Islet precursor cell (in vitro differentiated cells): ENCODE measurements around the gene DNAL4.
A peak's percentile ranks its signal among the peaks of the same experiment; 100 is the strongest.
"Not testable (repeated sequence)": the region's sequence is repeated elsewhere in the genome, so short reads cannot be mapped to it uniquely, and the experiment has no call there.

ENCODE experiments used
- DNase-seq: peaks from one replicate; pipeline ENCODE4 v3.0.0-alpha.2; 2018

DNAL4 gene

DNA sequence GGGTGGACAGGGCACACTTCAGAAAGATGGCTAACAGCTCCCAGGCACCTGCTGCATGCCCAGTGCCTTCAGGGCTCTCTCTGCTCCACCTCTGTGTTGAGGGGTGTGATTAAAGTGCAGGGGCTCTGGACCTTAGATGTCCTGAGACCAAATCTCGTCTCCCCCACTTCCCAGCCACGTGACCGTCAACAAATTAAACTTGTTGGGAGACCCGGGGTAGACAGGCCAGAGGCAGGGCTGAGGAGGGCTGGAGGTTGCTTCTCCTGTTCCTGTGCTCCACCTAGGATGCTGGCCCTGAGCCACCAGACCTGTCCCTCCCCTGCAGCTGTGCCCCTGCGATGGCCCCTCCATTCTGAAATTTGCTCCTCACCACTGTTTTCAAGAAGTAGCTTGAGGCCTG is 32.9 kb upstream of the DNAL4 start:
- no peak for DNase-seq

DNA sequence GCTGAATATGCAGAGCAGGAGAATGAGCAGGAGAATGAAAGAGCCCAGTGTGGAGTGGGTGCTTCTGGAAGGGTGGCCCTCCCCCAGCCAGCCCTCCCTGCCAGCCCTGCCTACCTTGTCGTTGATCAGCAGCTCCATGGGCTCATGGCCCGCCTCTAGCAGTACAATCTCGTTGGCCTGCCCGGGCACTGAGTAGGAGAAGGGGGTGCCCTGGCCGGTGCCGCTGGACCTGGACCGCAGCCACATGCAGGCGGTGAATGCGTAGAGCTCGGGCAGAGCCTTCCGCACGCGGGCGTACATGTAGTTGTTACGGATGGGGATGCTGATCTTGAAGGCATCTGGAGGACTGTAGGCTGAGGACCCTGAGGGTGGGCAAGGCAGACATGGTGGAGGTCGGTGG is 32.4 kb upstream of the DNAL4 start:
- no peak for DNase-seq

DNA sequence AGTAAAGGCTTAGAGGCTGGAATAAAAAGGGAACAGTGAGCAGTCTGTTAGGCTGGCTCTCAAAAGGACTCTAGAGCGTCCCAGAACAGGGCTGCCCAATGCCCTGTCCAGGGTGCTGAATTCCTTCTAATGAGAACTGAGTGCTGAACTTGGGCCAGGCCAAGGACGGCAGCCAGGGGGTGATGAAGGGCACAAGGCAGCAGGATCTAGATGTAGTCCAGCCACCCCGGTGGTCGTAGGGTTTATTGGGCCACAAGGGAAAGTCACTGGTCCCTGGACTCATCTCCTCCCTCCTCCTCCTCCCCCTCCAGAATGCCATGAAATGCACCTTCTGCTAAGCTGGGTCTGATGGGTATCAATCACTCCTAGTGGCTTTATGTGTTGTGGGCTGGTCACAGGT is 30.6 kb upstream of the DNAL4 start:
- DNase-seq = peak; percentile 92

DNA sequence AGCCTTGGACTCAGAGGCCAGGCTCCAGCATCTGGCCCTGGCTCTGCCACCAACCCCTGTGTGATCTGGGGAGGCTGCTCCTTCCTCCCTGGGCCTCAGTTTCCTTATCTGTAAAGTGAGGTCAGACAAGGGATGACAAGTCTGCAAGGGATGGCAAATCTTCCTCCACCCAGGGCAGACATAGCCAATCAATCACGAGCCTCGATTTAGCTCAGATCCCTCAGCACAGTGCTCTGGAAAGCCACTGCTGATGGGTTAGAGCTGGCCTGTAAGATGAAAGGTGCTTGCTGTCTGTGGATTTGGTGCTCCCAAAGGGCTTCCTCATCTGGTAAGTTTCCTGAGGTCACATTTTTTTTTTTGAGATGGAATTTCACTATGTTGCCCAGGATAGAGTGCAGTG is 29.7 kb upstream of the DNAL4 start:
- DNase-seq = no peak

DNA sequence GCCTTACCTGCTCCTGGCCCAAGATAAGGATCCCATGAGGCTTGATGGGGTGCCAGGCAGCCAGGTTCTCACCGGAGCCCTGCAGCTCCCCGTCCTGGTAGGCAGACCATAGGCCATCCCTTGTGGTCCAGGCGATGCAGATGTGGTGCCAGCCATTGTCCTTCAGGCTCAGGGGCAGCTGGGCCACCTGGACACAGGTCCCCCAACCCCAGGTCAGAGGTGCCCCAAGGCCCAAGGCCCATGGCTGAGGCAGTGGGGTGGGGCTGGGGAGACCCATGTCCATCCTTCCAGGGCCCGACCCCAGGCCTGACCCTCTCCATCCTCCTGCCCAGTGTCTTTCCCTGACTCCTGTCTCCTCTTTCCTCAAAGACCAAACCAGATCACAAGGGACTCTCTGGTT is 29.1 kb upstream of the DNAL4 start:
- no peak for DNase-seq

DNA sequence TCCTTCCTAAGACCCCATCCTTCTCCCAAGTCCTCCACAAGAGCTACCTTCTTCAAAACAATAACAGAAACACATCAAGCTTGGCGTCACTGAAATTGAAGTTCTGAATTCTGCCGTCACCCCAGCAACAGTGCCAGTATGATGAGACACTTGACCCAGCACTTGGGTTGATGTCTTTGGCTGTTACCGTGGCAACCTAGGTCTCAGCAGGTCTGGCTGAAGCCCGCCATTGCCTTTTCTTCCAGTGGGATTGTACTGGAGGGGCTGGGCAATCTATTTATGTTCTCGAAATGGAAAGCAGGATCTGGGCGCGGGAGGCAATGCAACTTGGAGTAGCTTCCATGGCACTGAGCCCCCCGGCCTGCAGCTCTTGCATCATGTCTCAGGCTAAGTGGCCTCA is 26.1 kb upstream of the DNAL4 start:
- no peak for DNase-seq

DNA sequence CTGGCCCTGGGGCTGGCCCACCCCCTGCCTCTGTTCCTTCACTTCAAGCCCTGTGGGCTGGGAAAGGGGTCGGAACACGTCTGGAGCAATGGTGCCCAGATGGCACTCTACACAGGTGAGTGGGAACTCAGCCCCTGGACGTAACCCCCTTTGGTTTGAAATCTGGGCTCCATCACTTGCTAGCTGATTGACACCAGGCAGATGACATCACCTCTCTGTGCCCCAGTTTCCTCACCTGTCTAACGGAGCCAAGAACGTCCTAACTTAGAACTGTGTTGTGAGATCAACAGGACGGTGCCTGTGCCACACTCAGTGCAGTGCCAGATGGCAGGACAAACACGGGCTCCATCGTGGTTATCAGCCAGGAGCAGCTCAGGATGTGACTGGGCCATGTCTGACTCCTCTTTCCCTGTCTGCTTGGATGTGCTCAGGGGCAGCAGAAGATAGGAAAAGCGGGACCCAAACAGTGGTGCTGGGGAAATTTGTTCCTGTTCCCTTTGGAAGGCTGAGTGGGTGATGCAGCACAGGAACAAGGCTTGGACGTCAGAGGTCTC is 25.5 kb upstream of the DNAL4 start:
- no peak for DNase-seq

DNA sequence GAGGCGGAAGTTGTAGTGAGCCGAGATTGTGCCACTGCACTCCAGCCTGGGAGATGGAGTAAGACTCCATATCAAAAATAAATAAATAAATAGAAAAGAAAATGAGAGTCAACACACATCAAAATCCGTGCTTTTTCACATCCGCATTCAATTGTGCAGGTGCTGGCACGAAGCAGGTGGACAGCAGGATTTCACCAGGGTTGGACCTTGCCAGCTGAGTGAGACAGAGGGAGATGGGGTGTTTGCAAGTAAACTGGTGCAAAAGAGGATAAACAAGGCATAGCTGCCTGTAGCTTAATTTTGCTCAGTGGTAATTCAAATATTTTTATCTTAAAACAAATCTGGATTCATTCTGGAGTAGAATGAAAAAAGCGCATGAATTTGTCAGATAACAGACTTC is 23.3 kb upstream of the DNAL4 start:
- no peak for DNase-seq

DNA sequence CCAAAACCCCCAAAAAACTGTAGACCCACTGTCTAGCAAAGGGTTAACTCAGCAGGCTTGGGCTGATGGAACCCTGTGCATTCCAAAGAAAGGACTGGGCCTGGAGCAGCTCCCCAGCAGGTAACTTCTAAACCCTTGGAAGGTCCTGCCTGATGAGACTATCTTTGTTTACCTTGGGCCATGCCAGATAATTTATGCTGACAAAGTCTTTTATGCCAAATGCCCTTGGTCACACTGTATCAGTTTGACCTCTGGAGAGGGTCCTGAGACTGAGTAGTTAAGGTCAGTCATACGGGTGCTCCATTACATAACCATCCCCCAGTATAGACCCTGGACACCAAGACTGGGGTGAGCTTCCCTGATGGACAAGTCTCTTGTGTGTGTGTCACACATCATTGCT is 21.9 kb upstream of the DNAL4 start:
- DNase-seq = no peak

DNA sequence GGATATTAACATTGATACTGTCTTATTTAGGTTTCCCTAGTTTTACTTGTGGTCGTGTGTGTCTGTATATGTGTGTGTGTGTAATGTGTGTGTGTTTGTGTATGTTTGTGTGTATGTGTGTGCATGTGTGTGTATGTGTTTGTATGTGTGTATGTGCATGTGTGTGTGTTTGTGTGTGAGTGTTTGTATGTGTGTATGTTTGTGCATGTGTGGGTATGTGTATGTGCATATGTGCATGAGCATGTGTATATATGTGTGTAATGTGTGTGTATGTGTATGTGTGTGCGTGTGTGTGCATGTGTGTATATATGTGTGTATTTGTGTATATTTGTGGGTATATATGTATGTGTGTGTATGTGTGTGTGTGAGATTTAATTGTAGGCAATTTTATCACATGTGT is 17.3 kb upstream of the DNAL4 start:
- no peak for DNase-seq

DNA sequence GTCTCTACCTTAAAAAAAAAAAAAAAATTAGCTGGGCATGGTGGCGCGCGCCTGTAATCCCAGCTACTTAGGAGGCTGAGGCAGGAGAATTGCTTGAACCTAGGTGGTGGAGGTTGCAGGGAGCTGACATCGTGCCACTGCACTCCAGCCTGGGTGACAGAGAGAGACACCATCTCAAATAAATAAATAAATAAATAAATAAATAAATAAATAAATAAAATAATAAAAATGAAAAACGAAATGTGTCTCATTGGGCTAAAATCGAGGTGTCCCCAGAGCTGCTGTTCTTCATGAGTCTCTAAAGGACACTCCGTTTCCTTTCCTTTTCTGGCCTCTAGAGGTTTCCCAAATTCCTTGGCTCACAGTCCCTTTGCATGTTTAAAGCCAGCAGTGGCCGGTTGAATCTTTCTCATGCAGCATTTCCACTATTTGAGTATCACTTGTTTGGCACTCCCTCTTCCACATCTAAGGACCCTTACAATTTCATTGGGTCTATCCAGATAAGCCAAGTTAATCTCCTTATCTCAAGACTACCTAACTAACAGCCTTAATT is 11.2 kb upstream of the DNAL4 start:
- not testable (repeated sequence) for DNase-seq

DNA sequence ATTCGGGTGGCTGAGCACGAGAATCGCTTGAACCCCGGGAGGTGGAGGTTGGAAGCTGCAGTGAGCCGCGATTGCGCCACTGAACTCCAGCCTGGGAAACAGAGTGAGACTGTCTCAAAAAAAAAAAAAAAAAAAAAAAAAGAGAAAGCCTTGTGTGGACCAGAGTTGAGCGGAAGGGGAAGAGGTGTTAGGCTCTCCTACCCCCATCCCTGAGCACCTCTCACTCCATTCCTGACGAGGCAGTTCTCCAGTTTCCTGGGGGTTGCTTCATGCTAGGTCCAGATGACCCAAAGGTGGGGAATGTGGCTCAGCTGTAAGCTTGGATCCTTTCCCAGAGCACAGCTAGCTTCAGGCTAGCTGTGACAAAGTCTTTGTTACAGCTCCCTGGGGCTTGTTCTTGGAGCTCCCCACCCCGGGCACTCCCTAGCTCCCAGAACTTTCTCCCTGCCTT is 8.8 kb upstream of the DNAL4 start:
- DNase-seq = no peak

DNA sequence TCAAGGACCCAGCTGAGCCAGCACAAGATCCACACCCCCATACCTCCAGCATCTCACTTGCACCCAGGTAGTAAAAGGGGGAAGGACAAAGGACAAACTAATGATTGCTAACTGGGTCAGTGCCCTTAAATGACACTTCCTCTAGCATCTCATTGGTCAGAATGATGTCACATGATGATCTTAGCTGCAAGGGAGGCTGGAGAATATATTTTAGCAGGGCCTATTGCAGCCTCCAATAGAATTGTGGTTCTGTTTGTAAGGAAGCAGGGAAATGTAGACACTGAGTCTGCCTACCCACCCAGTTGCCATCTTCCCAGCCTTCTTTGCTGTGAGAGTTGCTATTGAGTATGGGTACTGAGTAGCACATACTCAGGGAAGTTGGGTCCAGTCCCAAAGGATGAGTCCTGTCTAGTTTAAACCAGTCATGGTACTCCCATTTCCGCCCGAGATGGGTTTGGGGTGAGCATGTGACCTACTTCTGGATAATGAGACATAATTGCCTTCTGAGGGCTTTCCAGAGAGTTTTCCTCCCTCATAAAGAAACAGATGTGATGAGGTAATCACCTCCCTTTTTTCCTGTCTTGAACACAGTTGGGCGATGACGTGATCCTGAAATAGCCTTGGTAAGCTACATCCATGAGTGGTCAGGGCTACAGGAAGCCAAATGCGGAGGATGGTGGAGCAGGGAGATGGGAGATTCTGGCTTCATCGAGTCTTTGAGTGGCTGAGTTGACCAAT is 5.5 kb upstream of the DNAL4 start:
- no peak for DNase-seq

DNA sequence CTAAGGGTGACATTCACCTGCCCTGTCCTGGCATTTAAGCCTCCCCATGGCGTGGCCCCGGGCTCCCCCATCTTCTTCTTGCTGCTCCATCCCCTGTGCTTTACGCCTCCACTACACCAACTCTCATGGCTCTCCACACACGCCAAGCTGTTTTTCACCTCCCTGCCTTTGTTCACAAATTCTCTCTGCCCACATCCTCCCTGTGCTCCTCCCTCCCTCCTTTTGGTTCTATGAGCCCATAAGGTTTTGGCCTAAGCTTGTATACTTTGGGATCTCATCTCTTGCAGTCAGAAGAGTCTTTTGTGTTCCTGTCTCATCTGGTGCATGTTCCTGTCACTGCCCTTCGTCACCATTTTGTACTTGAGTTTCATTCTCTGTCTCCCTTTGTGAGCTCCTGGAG is 4.6 kb upstream of the DNAL4 start:
- DNase-seq = no peak

DNA sequence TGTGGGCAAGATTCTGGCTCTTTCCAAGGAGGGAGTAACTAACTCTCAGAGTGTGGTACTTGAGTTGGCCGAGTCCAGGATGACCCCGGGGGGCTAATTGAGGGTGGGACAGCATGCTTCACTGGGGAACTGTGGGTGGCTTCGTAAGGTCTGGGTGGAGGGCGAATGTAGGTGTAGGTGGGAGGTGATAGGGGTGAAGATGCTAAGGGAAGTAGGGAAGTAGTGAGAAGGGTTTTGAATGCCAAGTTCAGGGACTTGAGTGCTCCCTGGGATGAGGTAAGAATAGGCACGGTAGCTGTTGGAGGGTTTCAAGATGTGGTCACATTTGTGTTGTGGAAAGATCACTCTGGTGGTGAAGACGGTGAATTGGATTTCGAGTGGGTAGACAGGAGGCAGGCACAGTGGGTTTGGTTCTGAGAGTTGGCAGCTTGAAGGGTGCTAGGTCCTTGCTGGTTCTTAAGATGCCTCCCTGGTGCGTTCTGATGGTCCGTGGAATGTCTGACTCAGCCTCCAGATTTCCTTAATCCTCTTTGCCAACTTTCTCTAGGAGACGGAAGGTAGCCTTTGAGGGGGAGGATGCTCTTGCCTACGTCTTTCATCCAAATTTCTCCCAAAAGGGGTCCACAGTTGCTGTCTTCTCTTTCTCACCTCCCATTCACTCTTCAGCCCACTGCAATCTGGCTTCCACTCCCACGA is 2.5 kb upstream of the DNAL4 start:
- no peak for DNase-seq

DNA sequence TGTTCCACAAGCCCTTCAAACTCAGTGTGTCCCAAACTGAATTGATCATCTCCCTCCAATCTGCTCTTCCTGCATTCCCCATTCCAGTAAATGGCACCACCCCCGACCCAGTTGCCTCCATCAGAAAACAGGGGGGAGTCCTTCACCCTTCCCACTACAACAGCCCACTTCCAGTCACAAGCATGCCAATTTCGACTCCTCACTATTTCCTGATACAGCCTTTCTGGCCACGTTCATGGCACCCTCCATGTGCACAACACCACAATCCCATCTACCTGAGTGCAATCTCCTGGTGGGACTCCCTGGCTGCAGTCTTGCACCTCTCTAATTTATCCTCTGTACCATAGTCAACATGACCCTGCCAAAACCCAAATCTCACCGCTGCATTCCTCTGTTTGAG is 1.6 kb upstream of the DNAL4 start:
- no peak for DNase-seq

DNA sequence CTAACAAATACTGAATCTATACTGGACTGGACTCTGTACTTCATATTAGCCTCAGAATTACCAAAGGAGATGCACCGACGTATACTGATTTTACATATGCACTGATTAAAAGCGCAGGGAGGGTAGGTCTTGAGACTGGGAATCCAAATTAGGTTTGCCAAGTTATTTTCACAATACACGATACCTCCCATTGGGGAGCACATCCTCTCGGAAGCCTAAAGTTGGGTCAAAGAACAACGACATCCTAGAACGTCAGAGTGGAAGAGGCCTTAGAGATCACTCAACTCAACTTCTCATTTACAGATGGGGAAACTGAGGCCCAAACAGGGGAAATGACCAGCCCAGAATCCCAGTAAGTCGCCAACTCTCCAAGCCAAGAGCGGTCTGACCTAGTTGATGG is 626 bp downstream of the DNAL4 start:
- no peak for DNase-seq

DNA sequence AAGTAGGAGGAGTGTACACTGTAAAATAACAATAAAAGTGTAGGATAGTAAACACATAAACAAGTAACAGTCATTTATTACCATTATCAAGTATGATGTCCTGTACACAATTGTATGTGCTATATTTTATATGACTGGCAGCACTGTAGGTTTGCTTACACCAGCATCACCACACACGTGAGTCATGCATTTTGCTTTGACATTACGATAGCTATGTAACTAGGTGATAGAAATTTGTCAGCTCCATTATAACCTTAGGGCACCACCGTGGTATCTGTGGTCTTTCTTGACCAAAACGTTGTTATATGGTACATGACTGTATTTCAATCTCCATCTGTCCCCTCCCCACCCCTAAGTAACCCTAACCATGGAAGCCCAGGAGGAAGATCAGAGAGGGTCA is 1.1 kb downstream of the DNAL4 start:
- no peak for DNase-seq

DNA sequence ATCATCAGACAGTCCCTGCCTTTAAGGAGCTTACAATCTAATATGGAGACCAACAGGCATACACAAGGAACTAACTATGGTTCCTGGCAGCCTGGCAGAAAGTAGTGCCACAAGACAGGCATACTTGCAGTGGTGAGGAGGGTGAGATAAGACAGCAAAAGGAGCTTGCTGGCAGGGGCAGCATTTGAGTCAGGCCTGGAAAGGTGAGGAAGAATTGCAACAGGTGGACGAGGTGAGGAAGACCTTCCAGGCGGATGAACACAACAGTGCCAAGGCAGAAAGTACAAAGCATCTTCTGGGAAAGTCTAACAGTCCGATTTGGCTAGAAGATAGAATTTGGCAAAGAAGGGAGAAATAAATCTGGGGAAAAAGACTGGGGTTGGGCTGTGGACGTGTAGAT is 4.3 kb downstream of the DNAL4 start:
- DNase-seq = no peak

DNA sequence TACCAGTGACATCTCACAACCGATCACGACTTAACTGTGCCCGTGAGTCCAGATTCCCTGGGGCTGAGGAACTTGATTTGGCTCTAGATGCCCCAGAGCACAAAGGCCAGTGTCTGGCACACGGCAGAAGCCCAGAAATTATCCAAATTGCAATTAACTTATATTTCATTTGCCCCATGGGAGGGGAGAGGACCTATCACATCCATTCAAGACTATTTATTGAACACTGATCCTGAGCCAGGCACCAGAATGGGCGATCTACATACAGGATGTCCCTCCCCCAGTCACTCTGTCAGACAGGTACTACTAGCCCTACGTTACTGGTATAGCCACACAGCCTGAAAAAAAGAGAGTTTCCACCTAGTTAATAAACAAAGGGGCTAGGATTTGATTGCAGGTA is 5.1 kb downstream of the DNAL4 start:
- no peak for DNase-seq

DNA sequence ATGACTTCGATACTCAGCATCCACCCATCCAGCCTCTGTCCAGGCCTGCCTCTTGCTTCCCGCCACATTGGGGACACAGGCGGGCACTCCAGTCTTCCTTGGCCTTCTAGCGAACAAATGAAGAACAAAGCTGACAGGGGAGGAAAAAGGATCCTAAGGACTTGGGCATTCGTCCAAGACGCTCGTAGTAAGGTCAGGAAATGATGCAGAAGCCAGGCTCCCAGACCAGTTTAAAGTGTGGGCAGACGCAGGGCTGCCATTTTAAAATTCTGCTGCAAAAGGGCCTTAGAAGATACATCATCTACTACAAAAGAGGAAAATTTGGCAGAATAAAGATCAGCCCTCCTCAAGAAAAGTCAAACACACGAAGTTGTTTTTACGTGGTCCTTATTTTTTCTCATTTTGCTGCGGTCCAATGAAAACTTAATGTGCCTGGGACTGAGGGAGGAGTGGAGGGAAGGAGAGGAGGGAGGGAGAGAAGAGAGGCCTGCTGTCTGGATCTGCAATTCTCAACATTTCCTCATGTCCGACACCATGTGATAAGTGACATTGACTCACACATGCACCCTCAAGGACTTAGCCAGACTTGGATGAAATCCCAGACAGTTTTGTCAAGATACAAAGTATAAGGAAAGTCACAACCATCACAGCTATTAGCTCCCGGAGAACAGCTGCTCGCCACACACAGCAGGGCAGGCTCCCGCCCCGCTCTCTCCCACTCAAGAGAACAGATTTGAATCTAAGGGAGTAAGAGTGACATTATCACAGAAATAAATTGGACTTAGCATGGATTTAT is 5.7 kb downstream of the DNAL4 start:
- DNase-seq = no peak

DNA sequence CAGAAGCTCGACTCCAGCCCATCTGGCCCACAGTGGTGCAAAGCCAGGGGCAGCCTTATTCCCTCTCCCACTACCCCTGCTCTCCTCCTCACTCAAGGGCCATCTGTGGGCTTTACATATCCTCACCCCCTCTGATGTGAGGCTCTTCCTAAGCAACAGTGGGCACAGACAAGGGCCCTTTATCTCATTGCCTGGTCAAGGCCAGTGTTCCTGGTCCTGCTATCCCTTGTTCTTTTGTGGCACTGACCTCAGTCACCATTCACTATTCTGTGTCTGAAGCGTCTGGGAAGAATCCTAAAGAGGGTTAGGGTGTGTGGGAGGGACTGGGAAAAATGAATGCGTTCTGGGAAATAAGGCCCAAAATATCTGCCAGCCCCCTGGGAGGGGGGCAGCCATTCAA is 7.3 kb downstream of the DNAL4 start:
- DNase-seq = no peak

DNA sequence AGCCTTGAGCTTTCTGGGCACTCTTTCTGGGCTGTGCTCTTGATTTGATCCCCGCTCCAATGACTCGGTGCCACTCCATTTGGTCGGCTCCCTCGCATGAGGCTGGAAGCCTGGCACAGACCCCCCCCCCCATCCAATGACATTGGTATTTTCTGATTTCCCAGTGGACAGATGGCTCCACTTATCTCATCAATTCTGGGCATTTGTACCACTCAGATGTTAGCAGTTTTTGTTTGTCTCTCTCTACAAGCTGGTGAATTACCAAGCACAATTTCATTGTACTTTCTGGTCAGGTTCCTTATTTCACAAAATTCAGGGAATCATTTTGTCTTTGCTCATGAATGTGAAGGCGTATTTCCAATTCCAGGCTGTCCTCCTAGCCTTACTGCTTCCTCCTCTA is 9.1 kb downstream of the DNAL4 start:
- no peak for DNase-seq
